SK-N-MC (cell line): Measurements from ENCODE around the gene SNX24.
"Not testable (repeated sequence)": the region's sequence is repeated elsewhere in the genome, so short reads cannot be mapped to it uniquely, and the experiment has no call there.

Source experiments
- DNase-seq: peaks from one replicate; pipeline ENCODE4 v3.0.0-alpha.2; 2011; ENCODE audit warnings: low read depth, low spot score
- H3K27ac ChIP-seq: fragments of 200-600 bp; sonication (generic); 2 replicates; pipeline ENCODE4 v1.5.1; 2016; ENCODE audit warnings: mixed run types
- H3K36me3 ChIP-seq: fragments of 200-600 bp; sonication (generic); 2 replicates; pipeline ENCODE4 v1.6.1; 2017; ENCODE audit warnings: antibody characterized with exemption, low read length, mixed read lengths; ENCODE audit not compliant: insufficient read depth
- H3K4me3 ChIP-seq: fragments of 200-600 bp; sonication (generic); 2 replicates; pipeline ENCODE4 v1.5.1; 2016
- H3K9ac ChIP-seq: fragments of 200-600 bp; sonication (generic); 2 replicates; pipeline ENCODE4 v1.8.0; 2017; ENCODE audit warnings: mixed run types, mixed read lengths; ENCODE audit not compliant: insufficient read length
- H3K9me3 ChIP-seq: fragments of 200-600 bp; sonication (generic); 2 replicates; pipeline ENCODE4 v1.6.1; 2017; ENCODE audit warnings: low read depth, mild to moderate bottlenecking, antibody characterized with exemption, low read length, moderate library complexity, mixed read lengths
- EZH2 ChIP-seq: fragments of 200-600 bp; sonication (generic); IDR thresholded peaks from one replicate; pipeline ENCODE4 v1.6.1; 2017; ENCODE audit warnings: antibody characterized with exemption
- FOXP2 ChIP-seq: optimal IDR thresholded peaks from 2 replicates; pipeline ENCODE3; 2011; ENCODE audit warnings: mild to moderate bottlenecking, moderate library complexity; ENCODE audit not compliant: insufficient read depth; ENCODE audit errors: extremely low read length, control extremely low read depth
- POLR2AphosphoS5 ChIP-seq: IDR thresholded peaks from 2 replicates; pipeline ENCODE4 v1.6.1; 2012; ENCODE audit warnings: mild to moderate bottlenecking, low read depth, low read length, borderline replicate concordance

SNX24 gene

GRCh38 chr5:122901346-122901745 is 55.9 kb downstream of the SNX24 start:
- no peaks in the 10 kb centered on the region for H3K36me3 ChIP-seq
- H3K9ac ChIP-seq = no peak overlapping the region
- H3K27ac ChIP-seq = no peak overlapping the region
- TF ChIP-seq EZH2 = no peak
- no peak for TF ChIP-seq FOXP2
- no peak for TF ChIP-seq POLR2AphosphoS5
- no peak for DNase-seq
- H3K9me3 ChIP-seq = no peaks in the 10 kb centered on the region
- no peak overlapping the region for H3K4me3 ChIP-seq

DNA sequence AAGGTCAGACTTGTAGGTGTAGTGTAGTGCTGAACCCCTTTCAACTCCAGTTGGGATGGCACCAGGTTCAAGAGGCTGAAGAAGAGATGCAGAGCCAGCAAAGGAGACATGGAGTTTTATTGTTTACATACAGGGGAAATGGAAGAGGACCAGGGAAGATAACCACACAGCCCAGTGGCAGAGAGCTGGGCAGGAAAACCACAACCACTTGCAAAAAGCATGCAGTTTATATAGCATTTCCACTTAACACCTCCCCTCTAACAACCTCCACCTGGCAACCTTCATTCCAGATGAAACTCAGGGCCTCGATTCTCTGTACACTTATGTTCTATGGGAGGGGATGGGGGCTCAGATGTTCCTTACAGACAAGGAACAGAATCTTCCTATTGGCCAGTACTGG is 56.9 kb downstream of the SNX24 start:
- no peak for TF ChIP-seq FOXP2
- no peak for TF ChIP-seq POLR2AphosphoS5
- no peak for TF ChIP-seq EZH2
- Histone ChIP-seq H3K27ac (no peak overlapping the region), H3K4me3 (no peak overlapping the region), H3K36me3 (no peaks in the 10 kb centered on the region), H3K9me3 (no peaks in the 10 kb centered on the region), H3K9ac (no peak overlapping the region)
- no peak for DNase-seq

GRCh38 chr5:122906768-122907167 is 61.4 kb downstream of the SNX24 start:
- Histone ChIP-seq H3K9ac (no peak overlapping the region), H3K9me3 (no peaks in the 10 kb centered on the region), H3K27ac (no peak overlapping the region), H3K4me3 (no peak overlapping the region), H3K36me3 (no peaks in the 10 kb centered on the region)
- no peak for TF ChIP-seq POLR2AphosphoS5
- no peak for TF ChIP-seq EZH2
- TF ChIP-seq FOXP2 = no peak
- DNase-seq = no peak

DNA sequence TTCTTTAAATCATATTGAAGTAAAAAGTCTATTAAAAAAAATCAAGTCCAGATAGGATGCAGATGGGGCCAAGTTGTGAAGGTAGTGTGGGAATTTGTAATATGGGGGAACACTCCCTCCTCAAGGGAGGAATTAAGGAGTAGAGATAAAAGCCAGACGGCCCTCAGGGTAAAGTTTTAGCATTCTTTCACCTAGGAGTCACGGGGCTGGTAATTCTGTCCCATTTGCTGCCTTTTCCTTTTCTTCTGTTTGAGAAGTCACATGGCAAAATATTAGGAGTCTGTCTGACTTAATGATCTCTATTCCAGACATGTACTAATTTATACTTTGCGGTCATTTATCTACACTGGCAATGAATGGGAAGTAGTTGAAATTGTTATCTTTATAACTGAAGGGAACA is 61.9 kb downstream of the SNX24 start:
- no peak for DNase-seq
- no peaks in the 10 kb centered on the region for H3K9me3 ChIP-seq
- TF ChIP-seq FOXP2 = no peak
- TF ChIP-seq POLR2AphosphoS5 = no peak
- no peak for TF ChIP-seq EZH2

GRCh38 chr5:122908108-122908507 is 62.7 kb downstream of the SNX24 start:
- no peak for TF ChIP-seq EZH2
- TF ChIP-seq POLR2AphosphoS5 = no peak
- TF ChIP-seq FOXP2 = no peak
- Histone ChIP-seq H3K4me3 (no peak overlapping the region), H3K9me3 (no peaks in the 10 kb centered on the region), H3K9ac (no peak overlapping the region), H3K27ac (no peak overlapping the region), H3K36me3 (no peaks in the 10 kb centered on the region)
- DNase-seq = no peak

More for the DNA sequence above, 61.9 kb downstream of the SNX24 start:
- Histone ChIP-seq H3K27ac (no peak overlapping the region), H3K9ac (no peak overlapping the region), H3K36me3 (no peaks in the 10 kb centered on the region), H3K4me3 (no peak overlapping the region)

DNA sequence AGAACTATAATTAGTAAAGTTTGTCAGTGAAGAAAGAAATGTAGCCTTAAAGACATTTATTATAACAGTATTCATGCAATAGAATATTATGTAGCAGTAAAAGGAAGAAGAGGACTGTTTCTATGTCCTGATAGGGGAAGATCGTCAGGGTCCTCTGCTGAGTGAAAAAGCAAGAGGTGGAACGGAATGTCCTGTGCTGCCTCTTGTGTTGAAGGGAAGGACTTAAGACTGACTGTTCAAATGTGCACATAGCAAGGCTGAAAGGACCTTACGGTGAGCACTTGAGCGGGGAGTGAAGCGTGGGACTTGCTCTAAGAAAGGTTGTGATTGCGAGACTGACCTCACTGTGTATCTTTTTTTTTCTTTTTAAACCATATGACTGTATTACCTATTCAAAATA is 63.2 kb downstream of the SNX24 start:
- TF ChIP-seq POLR2AphosphoS5 = no peak
- no peak for TF ChIP-seq EZH2
- TF ChIP-seq FOXP2 = no peak
- Histone ChIP-seq H3K27ac (no peak overlapping the region), H3K9ac (no peak overlapping the region), H3K9me3 (no peaks in the 10 kb centered on the region), H3K4me3 (no peak overlapping the region), H3K36me3 (no peaks in the 10 kb centered on the region)
- no peak for DNase-seq

GRCh38 chr5:122909470-122910100 is 64.2 kb downstream of the SNX24 start:
- Histone ChIP-seq H3K9ac (no peak overlapping the region), H3K36me3 (no peaks in the 10 kb centered on the region), H3K27ac (no peak overlapping the region), H3K9me3 (no peaks in the 10 kb centered on the region), H3K4me3 (no peak overlapping the region)
- TF ChIP-seq FOXP2 (no peak), POLR2AphosphoS5 (no peak), EZH2 (no peak)
- no peak for DNase-seq

DNA sequence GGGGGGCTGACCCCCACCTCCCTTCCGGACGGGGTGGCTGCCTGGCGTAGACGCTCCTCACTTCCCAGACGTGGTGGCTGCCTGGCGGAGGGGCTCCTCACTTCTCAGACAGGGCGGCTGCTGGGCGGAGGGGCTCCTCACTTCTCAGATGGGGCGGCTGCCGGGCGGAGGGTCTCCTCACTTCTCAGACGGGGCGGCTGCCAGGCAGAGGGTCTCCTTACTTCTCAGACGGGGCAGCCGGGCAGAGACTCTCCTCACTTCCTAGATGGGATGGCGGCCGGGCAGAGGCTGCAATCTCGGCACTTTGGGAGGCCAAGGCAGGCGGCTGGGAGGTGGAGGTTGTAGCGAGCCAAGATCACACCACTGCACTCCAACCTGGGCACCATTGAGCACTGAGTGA is 68.0 kb downstream of the SNX24 start:
- H3K9ac ChIP-seq, H3K36me3 ChIP-seq, H3K27ac ChIP-seq, DNase-seq, H3K9me3 ChIP-seq, H3K4me3 ChIP-seq: not testable (repeated sequence)
